HG02623 (cell line): Measurements from ENCODE around the gene ABCB4.
"Not testable (repeated sequence)": the region's sequence is repeated elsewhere in the genome, so short reads cannot be mapped to it uniquely, and the experiment has no call there.

Source experiments
- ATAC-seq: cut with Tn5 transposase; IDR thresholded peaks from one replicate; pipeline ENCODE4 v1.9.1; 2021; ENCODE audit warnings: moderate library complexity; ENCODE audit not compliant: unreplicated experiment

ABCB4 gene

DNA sequence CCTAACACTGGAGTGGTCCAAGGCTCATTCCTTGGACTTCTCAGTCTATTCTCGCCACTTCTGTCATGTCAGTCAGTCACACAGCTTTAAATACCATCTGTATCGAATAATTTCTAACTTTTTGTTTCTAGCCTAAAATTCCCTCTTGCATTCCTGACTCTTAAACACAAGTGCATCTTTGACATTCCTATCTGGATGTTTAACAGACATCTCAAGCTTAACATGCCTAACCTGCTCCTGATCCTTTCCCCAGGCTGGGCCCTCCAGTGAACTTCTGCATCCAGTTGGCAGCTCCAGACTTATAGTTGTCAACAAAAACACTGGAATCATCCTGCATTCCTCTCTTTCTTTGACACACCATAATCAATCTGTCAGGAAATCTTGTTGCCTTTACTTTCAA, 4.5 kb upstream of the ABCB4 start:
- ATAC-seq, result no peak

DNA sequence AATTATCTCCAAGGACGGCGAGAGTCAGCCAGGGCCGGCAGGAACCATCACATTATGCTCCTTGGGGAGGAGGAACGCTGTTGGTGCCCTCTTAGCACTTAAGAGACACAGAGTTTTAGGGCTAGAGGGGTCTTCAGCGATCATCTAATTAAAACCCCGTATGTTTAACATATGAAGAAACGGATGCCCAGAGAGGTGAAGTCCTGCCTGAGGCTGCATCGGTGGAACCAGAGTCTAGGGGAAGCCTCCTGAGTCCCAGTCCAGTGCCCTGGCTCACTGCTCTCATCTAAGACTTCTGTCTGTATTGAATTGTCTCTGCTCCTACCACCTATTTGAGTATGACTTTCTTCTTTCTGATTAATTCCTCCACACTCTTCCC, 688 bp upstream of the ABCB4 start:
- no peak for ATAC-seq

DNA sequence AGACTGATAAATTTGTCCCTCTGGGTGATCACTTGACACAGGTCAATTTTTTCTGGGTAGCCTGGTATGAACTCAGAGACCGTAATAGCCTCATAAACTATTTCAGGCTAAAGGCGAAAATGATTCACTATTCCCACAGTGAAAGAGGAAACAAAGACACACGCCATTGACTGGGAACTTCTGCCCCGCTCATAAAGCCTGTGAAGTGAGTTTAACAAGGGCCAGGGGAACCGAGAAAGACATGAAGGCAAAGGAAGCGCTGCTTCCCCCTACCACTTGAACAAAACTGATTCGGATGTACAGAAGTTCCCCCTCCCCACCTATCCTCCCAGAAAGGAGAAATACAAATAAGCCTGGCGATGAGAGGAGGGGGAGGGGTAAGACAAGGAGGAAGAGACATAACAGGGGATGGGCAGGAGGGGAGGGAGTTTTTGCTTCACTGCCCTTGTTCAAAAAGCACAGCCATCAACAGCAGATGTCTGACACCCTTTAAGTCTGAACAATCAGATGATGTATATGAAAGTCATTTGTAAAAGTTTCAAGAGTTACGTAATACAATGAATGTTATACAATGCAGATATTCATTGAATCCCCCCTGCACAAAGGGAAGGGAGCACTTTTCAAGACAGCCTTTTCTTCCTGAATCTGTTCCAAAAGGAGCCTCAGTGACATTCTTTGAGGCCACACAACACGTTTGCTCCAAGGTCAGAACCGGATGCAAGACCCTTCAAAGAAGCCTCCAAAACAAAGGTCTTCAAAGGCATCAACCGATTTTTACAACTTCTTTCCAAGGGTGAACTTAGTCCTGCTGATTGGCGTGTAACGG, 734 bp downstream of the ABCB4 start:
- ATAC-seq, result peak; percentile 70

DNA sequence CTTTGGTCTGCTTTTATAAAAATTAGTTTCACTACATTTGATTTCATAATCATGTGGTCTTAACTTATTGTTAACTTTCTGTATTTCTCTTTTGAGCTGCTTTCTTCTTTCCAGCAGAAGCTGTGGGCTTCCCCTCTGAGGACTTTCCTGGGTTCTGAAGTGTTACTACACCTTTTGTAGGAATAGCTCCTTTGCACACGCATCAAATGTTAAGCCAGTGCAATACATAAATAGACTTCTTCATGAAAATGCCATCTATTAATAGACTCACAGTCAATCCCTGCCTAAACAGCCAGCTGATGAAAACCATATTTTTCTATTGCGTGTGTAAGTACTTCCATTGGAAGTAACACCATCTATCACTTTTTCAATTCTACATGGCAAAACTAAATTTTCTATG, 1.5 kb downstream of the ABCB4 start:
- ATAC-seq, result no peak

DNA sequence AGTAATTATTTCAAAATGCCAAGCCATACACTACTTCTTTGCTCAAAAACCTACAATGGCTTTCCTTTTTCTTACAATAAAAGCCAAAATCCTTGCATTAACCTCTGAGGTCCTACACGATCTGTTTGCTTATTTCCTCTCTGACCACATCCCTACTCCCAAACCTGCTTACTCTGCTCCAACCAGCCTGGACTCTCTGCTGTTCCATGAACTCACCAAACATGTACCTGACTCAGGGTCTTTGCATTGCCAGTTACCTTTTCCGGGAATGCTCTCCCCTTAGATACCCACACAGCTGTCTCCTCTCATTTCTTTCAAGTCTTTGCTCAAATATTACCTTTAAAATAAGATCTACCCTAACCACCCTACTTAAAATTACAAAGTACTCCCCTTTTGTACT, 2.3 kb downstream of the ABCB4 start:
- ATAC-seq, result no peak

DNA sequence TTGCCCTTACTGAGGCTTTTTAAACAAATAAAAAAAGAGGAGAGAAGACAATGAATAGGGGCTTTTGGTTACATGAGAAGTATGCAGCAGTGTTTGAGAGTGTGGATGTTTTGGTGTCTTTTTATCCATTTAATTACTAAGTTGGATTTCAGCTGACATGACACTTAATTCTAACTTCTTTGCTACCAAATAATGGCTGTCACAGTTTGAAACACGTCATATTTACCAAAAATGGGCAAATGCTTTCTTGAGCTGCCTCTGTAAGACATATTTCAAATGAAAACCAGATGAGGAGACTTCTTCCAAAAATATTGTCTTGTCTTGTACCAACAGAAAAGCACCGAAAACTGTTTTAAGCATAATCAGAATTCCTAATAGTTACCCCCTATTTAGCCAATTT, 4.0 kb downstream of the ABCB4 start:
- ATAC-seq, result no peak

DNA sequence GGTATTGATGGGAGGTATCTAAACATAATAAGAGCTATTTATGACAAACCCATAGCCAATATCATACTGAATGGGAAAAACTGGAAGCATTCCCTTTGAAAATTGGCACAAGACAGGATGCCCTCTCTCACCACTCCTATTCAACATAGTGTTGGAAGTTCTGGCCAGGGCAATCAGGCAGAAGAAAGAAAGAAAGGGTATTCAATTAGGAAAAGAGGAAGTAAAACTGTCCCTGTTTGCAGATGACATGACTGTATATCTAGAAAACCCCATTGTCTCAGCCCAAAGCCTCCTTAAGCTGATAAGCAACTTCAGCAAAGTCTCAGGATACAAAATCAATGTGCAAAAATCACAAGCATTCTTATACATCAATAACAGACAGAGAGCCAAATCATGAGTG, 6.3 kb downstream of the ABCB4 start:
- ATAC-seq, result not testable (repeated sequence)

DNA sequence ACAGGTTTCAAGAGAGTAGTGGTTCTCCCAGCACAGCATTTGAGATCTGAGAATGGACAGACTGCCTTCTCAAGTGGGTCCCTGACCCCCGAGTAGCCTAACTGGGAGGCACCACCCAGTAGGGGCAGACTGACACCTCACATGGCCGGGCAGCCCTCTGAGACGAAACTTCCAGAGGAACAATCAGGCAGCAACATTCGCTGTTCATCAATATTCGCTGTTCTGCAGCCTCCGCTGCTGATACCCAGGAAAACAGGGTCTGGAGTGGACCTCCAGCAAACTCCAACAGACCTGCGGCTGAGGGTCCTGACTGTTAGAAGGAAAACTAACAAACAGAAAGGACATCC, 10.0 kb downstream of the ABCB4 start:
- ATAC-seq, result not testable (repeated sequence)

DNA sequence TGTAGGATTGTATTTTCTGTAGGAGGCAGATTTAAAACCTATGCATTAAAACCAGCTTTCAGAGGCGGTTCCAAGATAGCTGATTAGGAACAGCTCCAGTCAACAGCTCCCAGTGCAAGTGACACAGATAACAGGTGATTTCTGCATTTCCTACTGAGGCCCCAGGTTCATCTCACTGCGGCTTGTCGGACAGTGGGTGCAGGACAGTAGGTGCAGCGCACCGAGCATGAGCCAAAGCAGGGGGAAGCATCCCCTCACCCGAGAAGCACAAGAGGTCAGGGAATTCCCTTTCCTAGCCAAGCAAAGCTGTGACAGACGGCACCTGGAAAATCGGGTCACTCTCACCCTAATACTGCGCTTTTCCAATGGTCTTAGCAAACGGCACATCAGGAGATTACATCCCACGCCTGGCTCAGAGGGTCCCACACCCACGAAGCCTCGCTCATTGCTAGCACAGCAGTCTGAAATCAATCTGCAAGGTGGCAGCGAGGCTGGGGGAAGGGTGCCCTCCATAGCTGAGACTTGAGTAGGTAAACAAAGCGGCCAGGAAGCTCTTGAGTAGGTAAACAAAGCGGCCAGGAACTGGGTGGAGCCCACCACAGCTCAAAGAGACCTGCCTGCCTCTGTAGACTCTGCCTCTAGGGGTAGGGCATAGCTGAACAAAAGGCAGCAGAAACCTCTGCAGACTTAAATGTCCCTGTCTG, 10.5 kb downstream of the ABCB4 start:
- not testable (repeated sequence) for ATAC-seq

DNA sequence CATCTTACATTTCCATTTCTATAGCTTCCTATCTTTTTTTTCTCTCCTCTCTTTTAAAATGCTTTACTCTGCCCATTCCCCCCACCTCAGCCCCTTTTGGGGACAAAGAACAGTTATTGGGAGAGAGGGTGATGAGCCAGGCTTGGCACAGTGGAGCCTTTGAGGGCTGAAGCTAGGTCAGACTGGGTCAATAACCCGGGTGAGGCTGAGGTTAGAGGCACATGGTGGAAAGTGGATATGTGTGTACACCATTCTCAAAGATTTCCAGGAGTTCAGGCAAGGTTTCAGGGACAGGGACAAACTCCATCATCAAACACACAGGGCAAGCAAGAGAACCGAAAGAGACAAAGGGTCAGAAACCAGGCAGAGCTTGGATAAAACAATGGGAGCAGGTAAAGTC, 11.5 kb downstream of the ABCB4 start:
- ATAC-seq, result no peak

DNA sequence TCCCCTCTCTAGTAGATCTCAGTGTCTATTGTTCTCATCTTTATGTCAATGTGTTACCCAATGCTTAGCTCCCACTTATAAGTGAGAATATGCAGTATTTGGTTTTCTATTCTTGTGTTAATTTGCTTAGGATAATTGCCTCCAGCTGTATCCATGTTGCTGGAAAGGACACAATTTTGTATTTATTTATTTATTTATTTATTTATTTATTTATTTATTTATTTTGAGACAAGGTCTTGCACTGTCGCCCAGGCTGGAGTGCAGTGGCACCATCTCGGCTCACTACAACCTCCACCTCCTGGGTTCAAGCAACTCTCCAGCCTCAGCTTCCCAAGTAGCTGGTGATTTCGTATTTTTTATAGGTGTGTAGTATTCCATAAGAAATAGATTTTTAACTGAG, 15.0 kb downstream of the ABCB4 start:
- ATAC-seq, result not testable (repeated sequence)

DNA sequence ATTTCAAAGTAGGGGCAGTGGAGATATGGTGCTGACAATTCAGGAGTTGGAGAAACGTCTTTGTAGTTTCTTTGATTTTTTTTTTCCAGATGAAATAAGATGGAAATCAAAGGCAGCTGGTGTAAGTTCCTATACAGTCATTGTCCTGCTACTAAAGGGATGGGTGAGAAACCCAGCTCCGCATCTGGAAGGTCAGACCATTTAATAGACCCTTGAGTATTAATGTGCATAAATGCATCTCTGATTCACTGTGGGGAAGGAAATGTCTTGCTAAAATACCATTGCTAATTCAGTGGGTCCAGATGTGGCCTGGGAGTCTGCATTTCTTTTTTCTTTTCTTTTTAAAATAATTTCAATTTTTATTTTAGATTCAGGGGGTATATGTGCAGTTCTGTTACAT, 15.5 kb downstream of the ABCB4 start:
- ATAC-seq, result no peak

DNA sequence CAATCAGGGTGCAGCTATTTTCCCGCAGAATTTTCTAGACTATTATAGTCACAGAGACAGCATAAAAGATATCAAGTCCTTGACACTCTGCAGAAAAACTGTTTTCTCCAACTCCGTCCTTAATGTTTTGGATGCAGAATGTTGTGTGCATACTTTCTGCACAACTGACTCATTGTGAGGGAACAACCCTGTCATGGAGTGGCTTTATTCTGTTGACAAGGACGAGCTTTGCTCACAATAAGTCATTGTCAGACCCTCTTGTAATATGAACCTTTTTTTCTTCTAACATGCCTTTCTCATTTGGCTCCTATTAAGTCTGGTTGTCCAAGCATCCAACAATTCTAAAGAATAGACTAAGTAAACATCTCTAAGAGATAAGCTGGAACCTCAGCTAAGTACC, 17.3 kb downstream of the ABCB4 start:
- ATAC-seq, result no peak

DNA sequence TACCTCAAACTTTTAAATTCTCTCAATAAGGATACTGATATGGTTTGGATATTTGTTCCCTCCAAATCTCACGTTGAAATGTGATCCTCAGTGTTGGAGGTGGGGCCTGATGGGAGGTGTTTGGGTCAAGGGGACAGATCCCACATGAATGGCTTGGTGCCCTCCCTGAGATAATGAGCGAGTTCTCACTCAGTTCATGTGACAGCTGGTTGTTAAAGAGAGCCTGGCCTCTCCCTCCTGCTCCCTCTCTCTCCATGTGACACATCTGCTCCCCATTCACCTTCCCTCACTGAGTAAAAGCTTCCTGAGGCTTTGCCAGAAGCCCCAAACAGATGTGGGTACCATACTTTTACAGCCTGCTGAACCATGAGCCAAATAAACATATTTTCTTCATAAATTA, 19.2 kb downstream of the ABCB4 start:
- ATAC-seq, result no peak

DNA sequence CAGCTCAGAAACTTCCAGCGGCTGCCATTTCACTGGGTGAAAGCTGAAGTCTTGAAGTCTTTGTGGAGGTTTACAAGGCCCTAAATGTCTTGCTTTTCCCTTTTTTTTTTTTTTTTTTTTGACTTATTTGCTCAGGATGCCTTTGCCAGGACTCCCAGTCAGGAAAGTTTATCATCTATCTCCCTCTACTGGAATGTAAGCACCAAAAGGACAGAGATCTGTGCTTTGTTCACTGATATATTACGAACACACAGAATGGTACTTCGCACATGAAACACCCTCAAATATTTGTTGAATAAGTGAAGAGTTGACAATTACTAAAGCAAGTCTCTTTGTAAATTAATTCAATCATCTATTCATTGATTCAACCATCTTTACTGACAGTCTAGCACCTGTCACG, 23.2 kb downstream of the ABCB4 start:
- no peak for ATAC-seq

DNA sequence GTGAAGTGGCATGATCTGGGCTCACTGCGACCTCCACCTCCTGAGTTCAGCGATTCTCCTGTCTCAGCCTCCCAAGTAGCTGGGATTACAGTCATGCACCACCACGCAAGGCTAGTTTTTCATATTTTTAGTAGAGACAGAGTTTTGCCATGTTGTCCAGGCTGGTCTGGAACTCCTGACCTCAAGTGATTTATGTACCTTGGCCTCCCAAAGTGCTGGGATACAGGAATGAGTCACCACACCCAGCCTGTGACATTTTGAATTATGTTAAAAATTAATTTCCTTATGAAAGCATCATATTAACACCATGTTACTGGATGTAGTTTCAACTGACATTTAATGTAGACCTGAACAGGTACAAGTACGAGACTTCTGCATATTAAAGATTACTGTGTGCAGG, 24.3 kb downstream of the ABCB4 start:
- ATAC-seq, result no peak

DNA sequence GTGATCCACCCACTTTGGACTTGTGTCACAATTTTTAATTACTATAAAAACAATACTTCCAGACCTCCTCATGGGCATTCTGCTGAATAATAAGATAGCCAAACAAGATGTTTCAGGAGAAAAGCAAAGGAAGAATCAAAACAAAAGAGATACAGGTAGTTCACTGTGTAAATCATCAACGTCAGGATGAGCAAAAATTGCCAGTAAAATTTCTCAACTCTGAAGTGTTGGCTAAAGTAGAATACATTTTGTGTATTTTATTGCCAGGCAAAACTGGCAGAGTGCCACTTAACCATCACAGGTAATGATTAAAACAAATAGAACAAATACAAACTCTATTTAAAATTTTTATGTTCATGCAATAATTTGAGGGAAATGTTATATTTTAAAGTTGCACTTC, 24.8 kb downstream of the ABCB4 start:
- ATAC-seq, result no peak

DNA sequence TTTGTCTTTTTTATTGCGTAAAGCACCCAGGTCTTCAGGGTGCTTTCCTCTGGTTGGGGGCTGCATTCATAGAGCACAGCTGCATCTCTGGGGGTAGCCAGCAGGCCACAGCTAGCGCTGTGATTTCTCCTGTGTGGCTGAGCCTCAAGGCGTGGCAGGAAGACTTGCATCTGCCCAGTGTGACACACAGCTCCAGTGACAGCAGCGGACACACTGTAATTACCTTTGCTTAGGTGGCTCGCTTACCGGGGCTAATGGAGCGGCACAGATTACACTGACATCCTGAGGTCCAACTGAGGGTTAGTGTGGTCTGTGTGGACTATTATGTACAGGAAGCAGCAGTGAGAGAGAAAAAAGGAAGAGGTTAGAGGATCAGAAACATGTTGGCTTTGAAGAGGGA, 27.1 kb downstream of the ABCB4 start:
- ATAC-seq, result no peak

DNA sequence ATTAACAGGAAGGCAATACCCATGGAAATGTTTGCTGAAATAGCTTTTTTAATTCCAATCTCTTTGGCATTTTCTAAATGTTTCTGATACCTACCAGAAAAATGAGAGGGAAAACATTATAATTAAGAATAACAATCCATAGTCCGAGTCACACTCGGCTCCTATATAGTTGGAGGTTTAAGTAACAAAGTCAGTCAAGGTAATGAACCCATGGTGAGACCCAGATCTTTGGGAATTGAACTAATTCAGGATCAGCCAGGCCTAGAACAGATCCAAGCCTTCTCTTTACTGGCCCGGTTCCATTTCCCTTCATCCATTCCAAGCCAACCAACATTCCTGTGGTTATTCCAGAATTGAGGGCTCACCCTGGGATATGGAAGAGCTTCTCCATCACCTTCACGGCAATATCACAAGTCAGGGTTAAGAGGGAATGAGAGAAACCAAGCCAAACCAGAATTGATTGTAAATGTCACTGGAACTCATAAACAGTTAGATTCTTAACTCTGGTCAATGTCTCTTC, 28.3 kb downstream of the ABCB4 start:
- ATAC-seq, result no peak

DNA sequence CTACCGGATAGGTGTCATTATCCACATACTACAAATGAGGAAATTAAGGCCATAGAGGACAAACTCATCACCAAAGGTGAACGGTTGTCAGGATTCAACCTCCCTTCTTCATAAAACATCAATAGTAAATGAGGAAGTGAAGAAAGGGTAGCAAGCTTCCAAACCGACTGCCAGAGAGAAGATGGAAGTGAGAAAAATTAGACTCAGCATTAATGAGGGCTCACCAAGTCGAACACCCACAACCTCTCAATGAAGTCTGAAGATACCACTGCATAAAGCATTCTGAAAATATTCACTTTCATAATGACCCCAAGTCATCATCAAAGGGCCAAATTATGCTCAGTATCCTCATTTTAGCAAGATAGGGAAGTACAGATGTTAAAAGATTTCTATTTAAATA, 29.6 kb downstream of the ABCB4 start:
- peak; percentile 92 for ATAC-seq

DNA sequence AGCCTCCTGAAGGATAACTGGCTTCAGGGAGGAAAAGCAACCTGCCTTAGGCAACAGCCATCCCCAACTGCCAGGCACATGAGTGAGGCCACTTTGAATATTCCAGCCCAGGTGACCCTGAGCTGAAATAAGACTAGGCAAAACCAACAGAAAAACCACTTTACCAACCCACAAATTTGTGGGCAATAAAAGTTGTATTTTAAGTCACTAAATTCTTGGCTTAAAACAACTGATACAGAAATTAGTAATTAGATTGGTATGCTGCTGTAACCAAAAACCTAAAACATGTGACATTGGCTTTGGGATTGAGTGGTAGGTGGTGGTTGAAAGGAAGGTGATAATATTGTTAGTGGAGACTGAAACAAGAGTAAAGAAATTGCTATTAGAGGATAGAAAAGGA, 39.9 kb downstream of the ABCB4 start:
- no peak for ATAC-seq

DNA sequence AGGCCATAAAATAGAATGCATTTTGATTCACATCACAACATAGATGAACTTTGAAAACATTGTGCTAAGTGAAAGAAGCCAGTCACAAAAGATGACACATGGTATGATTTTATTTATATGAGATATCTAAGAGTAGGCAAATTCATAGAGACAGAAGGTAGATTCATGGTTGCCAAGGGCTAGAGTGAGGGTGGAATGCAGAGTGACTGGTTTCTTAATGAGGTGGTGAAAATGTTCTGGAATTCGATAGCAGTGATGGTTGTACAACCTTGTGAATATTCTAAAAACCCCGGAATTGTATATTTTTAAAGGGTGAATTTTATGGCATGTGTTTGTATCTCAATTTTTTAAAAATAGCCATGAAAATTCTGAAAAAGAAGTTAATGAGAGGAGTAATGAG, 42.9 kb downstream of the ABCB4 start:
- ATAC-seq, result no peak

DNA sequence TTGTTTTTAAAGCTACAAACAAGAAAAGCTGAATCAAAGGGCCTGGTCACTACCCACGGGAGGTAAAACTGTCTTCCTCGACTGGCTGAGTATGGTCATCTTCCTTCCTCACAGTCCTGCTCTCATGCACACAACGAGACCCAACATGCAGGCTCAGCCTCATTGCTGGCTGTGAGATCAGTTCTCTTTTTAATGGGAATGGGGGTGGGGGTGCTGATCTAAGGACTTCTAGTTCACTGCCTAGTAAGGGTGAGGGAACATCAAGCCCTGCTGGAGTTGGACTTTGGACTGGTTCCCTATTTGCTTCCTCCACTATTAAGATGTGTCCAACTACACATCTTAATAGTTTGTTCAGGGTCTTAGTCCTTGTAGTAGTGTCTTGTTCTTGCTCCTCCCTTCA, 48.2 kb downstream of the ABCB4 start:
- ATAC-seq, result no peak
